Neural progenitor cell (in vitro differentiated cells): ENCODE measurements around the gene EIF2B5.

Experiments used
- CTCF ChIP-seq: fragments of 200-600 bp; sonication (generic); IDR thresholded peaks from 2 replicates; pipeline ENCODE4 v1.5.1; 2017; ENCODE audit warnings: antibody characterized with exemption, mild to moderate bottlenecking
- EZH2 ChIP-seq: fragments of 200-600 bp; sonication (generic); IDR thresholded peaks from 2 replicates; pipeline ENCODE4 v1.6.1; 2017; ENCODE audit warnings: antibody characterized with exemption, mild to moderate bottlenecking, moderate library complexity

GRCh38 chr3:184110316-184110725 is 24.8 kb upstream of the EIF2B5 start:
- no peak for TF ChIP-seq CTCF
- no peak for TF ChIP-seq EZH2
